Neutrophil (primary cell): ENCODE measurements around the gene ATG4B.

Experiments
- H3K27ac ChIP-seq: fragments of 200-600 bp; sonication (generic); 2 replicates; pipeline ENCODE4 v1.5.1; 2016; ENCODE audit warnings: mild to moderate bottlenecking, moderate library complexity
- H3K27me3 ChIP-seq: fragments of 200-600 bp; sonication (generic); 2 replicates; pipeline ENCODE4 v1.6.0; 2016; ENCODE audit warnings: mild to moderate bottlenecking
- H3K36me3 ChIP-seq: fragments of 200-600 bp; sonication (generic); 2 replicates; pipeline ENCODE4 v1.5.1; 2017
- H3K4me1 ChIP-seq, 2 experiments: fragments of 200-600 bp in 1 of 2; sonication (generic) in 1 of 2; 1 replicate in 1 of 2; 2 replicates in 1 of 2; pipeline versions ENCODE4 v1.5.1 to v1.6.1; 2013 to 2016; ENCODE audit warnings: low read depth in 1 of 2, low read length in 1 of 2, mild to moderate bottlenecking in 1 of 2, moderate library complexity in 1 of 2; ENCODE audit not compliant: control insufficient read depth in 1 of 2, insufficient read depth in 1 of 2
- H3K4me3 ChIP-seq, 2 experiments: fragments of 200-600 bp in 1 of 2; sonication (generic) in 1 of 2; 1 replicate in 1 of 2; 2 replicates in 1 of 2; pipeline ENCODE4 v1.5.1; 2013 to 2016; ENCODE audit warnings: low read depth in 1 of 2, low read length in 1 of 2, mild to moderate bottlenecking in 1 of 2, moderate library complexity in 1 of 2
- H3K9me3 ChIP-seq: fragments of 200-600 bp; sonication (generic); 2 replicates; pipeline ENCODE4 v1.5.1; 2016
- TF ChIP-seq, protein P1 (sequence below): fragments of 200-600 bp; sonication (generic); IDR thresholded peaks from 2 replicates; pipeline ENCODE4 v1.5.1; 2016; ENCODE audit warnings: antibody characterized with exemption

ATG4B gene

DNA sequence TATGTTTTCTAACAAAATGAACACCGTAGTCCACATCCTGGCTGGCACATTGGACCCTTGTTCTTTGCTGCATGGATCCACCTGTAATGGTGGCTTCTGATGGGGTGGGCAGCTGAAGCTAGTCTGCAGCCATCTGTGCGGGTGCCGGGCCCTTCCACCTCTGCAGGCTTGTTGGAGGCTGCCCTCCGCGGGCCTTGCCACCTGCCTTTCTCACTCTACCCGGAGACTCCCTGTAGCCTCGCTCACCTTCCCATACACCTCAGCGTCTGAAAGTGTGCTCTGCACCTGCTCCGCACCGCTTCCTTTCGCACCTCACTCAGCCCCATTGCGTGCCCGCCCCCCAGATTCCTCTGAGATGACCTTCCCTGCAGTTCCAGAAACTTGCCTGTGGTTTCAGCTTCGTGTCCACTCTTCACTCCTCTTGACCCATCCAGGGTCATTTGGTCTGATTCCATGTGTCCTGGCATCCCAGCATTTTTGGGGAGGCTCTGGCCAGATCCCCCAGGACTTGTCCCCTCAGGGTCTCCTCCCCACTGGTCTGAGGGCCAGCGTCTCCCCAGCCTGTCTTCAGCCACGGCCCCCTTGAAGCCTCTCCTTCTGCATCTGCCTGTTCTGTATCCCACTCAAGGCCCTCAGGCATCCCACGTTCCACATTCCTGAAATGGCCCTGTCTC, 18.2 kb downstream of the ATG4B start:
- H3K4me3 ChIP-seq, result no peak overlapping the region
- TF ChIP-seq, protein P1, sequence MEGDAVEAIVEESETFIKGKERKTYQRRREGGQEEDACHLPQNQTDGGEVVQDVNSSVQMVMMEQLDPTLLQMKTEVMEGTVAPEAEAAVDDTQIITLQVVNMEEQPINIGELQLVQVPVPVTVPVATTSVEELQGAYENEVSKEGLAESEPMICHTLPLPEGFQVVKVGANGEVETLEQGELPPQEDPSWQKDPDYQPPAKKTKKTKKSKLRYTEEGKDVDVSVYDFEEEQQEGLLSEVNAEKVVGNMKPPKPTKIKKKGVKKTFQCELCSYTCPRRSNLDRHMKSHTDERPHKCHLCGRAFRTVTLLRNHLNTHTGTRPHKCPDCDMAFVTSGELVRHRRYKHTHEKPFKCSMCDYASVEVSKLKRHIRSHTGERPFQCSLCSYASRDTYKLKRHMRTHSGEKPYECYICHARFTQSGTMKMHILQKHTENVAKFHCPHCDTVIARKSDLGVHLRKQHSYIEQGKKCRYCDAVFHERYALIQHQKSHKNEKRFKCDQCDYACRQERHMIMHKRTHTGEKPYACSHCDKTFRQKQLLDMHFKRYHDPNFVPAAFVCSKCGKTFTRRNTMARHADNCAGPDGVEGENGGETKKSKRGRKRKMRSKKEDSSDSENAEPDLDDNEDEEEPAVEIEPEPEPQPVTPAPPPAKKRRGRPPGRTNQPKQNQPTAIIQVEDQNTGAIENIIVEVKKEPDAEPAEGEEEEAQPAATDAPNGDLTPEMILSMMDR, result no peak
- H3K9me3 ChIP-seq, result no peaks in the 10 kb centered on the region
- no peaks in the 10 kb centered on the region for H3K4me1 ChIP-seq
- no peaks in the 10 kb centered on the region for H3K27me3 ChIP-seq
- H3K36me3 ChIP-seq, result peaks cover 98% of the 10 kb centered on the region
- no peak overlapping the region for H3K27ac ChIP-seq

DNA sequence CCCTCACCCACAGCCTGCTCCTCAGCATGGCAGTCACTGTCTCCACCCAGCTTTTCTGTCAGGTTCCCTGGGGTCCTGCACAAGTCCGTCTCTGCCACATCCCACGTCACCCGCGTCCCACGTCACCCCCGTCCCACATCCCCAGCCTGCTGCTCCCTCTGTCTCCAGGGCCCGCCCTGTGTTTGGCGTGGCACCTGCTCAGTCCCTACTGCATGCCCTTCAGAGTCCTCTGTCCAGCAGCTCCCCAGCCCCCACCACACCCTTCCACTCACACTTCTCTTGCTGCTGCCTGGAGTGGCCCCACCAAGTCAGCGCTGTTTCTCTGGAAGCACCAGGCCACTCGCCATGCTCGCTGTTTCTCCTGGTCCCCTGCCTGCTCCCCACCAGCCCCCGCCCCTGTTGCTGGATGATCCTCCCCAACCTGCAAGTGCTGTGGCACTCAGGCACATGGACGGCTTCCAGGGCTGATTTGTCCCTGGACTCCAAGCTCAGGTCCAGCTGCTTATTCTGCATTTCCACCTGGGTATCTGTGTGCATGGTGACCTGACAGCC, 18.8 kb downstream of the ATG4B start:
- Histone ChIP-seq H3K9me3 (no peaks in the 10 kb centered on the region), H3K27me3 (no peaks in the 10 kb centered on the region), H3K4me1 (no peaks in the 10 kb centered on the region), H3K36me3 (peaks cover 98% of the 10 kb centered on the region), H3K27ac (no peak overlapping the region), H3K4me3 (no peak overlapping the region)
- TF ChIP-seq, protein P1, result no peak

DNA sequence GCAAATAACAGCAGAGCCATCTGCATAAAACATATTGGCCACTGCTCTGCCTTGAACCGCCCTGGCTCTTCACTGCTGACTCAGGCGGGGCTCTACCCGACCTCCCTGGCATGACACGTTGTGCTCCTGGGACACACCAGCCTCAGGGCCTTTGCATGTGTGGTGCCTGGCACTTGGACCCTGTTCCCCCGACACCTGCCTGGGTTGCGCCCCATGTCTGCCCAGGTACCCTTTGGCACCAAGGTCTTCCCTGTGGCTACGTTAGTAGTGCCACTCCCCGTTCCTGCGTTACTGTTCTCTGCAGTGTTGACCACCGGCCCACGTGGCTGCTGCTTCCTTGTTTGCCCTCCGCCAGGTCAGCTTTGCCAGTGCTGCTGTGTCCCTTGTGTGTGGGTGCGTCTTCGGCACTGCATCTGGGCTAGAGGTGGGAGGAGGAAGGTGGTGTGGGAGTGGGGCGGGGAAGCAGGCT, 20.3 kb downstream of the ATG4B start:
- H3K4me3 ChIP-seq, result no peak overlapping the region
- peaks cover 96% of the 10 kb centered on the region for H3K36me3 ChIP-seq

DNA sequence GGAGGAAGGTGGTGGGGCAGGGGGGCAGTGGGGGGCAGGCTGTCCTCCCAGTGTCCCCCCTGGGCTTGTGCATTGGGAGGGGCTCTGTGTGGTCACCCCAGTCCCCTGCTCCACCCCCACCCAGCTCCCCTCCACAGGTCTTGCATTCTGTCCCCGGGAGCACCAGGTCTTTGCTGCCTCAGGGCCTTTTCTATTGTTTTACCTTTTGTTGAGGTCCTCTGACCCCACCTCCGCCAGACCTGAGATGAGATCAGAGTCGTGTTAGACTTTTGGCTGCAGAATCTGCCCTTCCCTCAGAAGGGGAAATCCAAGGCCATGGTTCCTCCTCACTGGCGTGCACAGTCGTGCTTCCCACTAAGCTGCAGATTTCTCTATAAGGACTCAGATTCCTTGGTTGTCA, 20.8 kb downstream of the ATG4B start:
- Histone ChIP-seq H3K4me3 (no peak overlapping the region), H3K4me1 (no peaks in the 10 kb centered on the region), H3K27me3 (no peaks in the 10 kb centered on the region), H3K36me3 (peaks cover 92% of the 10 kb centered on the region), H3K9me3 (no peaks in the 10 kb centered on the region), H3K27ac (no peak overlapping the region)
- TF ChIP-seq, protein P1, result no peak

More for the DNA sequence above, 20.3 kb downstream of the ATG4B start:
- H3K27me3 ChIP-seq, result no peaks in the 10 kb centered on the region
- TF ChIP-seq, protein P1, result no peak
- H3K9me3 ChIP-seq, result no peaks in the 10 kb centered on the region
- H3K27ac ChIP-seq, result no peak overlapping the region
- H3K4me1 ChIP-seq, result no peaks in the 10 kb centered on the region

DNA sequence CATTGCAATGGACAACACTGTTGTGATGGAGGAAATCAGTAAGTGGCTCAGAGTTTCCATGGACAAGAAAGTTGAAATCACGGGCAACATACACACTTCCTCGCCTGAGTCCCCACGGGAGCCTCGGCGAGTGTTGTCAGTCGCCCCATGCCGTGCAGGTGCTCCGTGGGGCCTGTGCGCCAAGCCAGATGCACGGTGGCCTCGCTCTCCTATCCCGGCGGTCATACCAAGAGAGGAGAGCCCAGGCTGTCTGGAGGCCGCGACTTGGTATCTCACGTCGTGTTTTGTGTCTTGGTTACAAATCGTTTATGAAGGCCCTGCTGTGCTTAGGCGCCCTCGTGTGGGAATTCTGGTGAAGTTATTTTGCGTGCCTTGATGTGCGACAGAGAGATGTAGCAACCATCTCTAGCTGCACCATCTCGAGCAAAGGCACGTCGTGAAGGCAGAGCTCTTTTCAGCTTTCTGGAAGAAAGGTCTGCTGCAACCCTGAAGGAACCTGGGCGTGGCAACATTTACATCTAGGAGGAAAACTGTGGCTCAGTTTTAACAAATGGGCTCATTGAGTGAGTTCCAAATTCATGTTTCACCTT, 21.8 kb downstream of the ATG4B start:
- no peaks in the 10 kb centered on the region for H3K9me3 ChIP-seq
- TF ChIP-seq, protein P1, result no peak
- H3K27me3 ChIP-seq, result no peaks in the 10 kb centered on the region
- no peak overlapping the region for H3K27ac ChIP-seq
- no peak overlapping the region for H3K4me3 ChIP-seq
- no peaks in the 10 kb centered on the region for H3K4me1 ChIP-seq
- H3K36me3 ChIP-seq, result peaks cover 84% of the 10 kb centered on the region
